Neural progenitor cell (in vitro differentiated cells): ENCODE measurements around the gene ASXL1. TPM values are rescaled to one million over a fixed set of nuclear protein-coding genes. Genes with fewer than 3 reads are reported as not detected.

Experiments
- DNase-seq: peaks from one replicate; pipeline ENCODE4 v3.0.0-alpha.2; 2016; ENCODE audit warnings: low spot score
- H2AFZ ChIP-seq: fragments of 200-600 bp; sonication (generic); replicated peaks from 2 replicates; pipeline ENCODE4 v1.6.1; 2016; ENCODE audit warnings: antibody characterized with exemption
- H3F3A ChIP-seq: fragments of 200-600 bp; sonication (generic); 2 replicates; pipeline ENCODE4 v1.6.1; 2016; ENCODE audit warnings: antibody characterized with exemption, low read depth
- H3K27ac ChIP-seq: fragments of 200-600 bp; sonication (generic); 2 replicates; pipeline ENCODE4 v1.5.1; 2016; ENCODE audit warnings: mild to moderate bottlenecking
- H3K27me3 ChIP-seq: fragments of 200-600 bp; sonication (generic); 2 replicates; pipeline ENCODE4 v1.6.1; 2016; ENCODE audit warnings: mild to moderate bottlenecking, moderate library complexity
- H3K36me3 ChIP-seq: fragments of 200-600 bp; sonication (generic); 2 replicates; pipeline ENCODE4 v1.5.1; 2016
- H3K4me1 ChIP-seq: fragments of 200-600 bp; sonication (generic); 2 replicates; pipeline ENCODE4 v1.6.1; 2016; ENCODE audit warnings: mixed run types
- H3K4me2 ChIP-seq: fragments of 200-600 bp; sonication (generic); 2 replicates; pipeline ENCODE4 v1.6.1; 2016
- H3K4me3 ChIP-seq: fragments of 200-600 bp; sonication (generic); 2 replicates; pipeline ENCODE4 v1.5.1; 2016
- H3K79me2 ChIP-seq: fragments of 200-600 bp; sonication (generic); 2 replicates; pipeline ENCODE4 v1.6.1; 2016; ENCODE audit warnings: low read depth
- H3K9ac ChIP-seq: fragments of 200-600 bp; sonication (generic); 2 replicates; pipeline ENCODE4 v1.6.1; 2016
- H3K9me3 ChIP-seq: fragments of 200-600 bp; sonication (generic); 2 replicates; pipeline ENCODE4 v1.5.1; 2016; ENCODE audit warnings: low read depth
- H4K20me1 ChIP-seq: fragments of 200-600 bp; sonication (generic); 2 replicates; pipeline ENCODE4 v1.6.1; 2016; ENCODE audit warnings: low read depth
- H3K27ac Mint-ChIP-seq: 3 replicates; pipeline ENCODE4 v1.8.0; 2021; ENCODE audit warnings: mixed read lengths
- H3K27me3 Mint-ChIP-seq: 2 replicates; pipeline ENCODE4 v1.8.0; 2022; ENCODE audit warnings: low read depth, mild to moderate bottlenecking, inconsistent platforms, moderate library complexity, mixed read lengths; ENCODE audit not compliant: insufficient read depth
- H3K36me3 Mint-ChIP-seq: 3 replicates; pipeline ENCODE4 v1.8.0; 2021; ENCODE audit warnings: mixed read lengths
- H3K4me1 Mint-ChIP-seq: 3 replicates; pipeline ENCODE4 v1.8.0; 2021; ENCODE audit warnings: mixed read lengths
- H3K4me3 Mint-ChIP-seq: 3 replicates; pipeline ENCODE4 v1.8.0; 2021; ENCODE audit warnings: mild to moderate bottlenecking, moderate library complexity, mixed read lengths
- H3K9me3 Mint-ChIP-seq: 3 replicates; pipeline ENCODE4 v1.8.0; 2020; ENCODE audit warnings: mixed read lengths
- CTCF ChIP-seq: fragments of 200-600 bp; sonication (generic); IDR thresholded peaks from 2 replicates; pipeline ENCODE4 v1.5.1; 2017; ENCODE audit warnings: antibody characterized with exemption, mild to moderate bottlenecking
- EZH2 ChIP-seq: fragments of 200-600 bp; sonication (generic); IDR thresholded peaks from 2 replicates; pipeline ENCODE4 v1.6.1; 2017; ENCODE audit warnings: antibody characterized with exemption, mild to moderate bottlenecking, moderate library complexity
- EZH2phosphoT487 ChIP-seq: fragments of 200-600 bp; sonication (generic); IDR thresholded peaks from 2 replicates; pipeline ENCODE4 v1.6.1; 2017; ENCODE audit warnings: antibody characterized with exemption
- total RNA-seq: library from RNA; depleted of rRNA; stranded (reverse); fragments of >200 nt; gene quantifications from 2 replicates; pipeline ENCODE4 v1.2.3, GENCODE V29; 2015; ENCODE audit warnings: low replicate concordance

The ASXL1 gene
- total RNA-seq, 1 donor from 2014 or later = 48.2 TPM

- Histone ChIP-seq H3K9me3 (no peaks in the 10 kb centered on the region), H3K27me3 (no peaks in the 10 kb centered on the region), H3K4me2 (no peak overlapping the region), H3K4me1 (peaks cover 22% of the 10 kb centered on the region), H4K20me1 (peaks cover 89% of the 10 kb centered on the region), H2AFZ (no peak overlapping the region), H3K27ac (no peak overlapping the region), H3K79me2 (peaks cover 93% of the 10 kb centered on the region), H3K36me3 (no peaks in the 10 kb centered on the region), H3K4me3 (no peak overlapping the region), H3F3A (peaks cover 29% of the 10 kb centered on the region), H3K9ac (no peak overlapping the region)
- TF ChIP-seq EZH2phosphoT487 (no peak), EZH2 (no peak), CTCF (no peak)
- Mint-ChIP-seq H3K9me3 (no peaks in the 10 kb centered on the region), H3K27ac (peak overlapping the region; percentile 21), H3K4me1 (peaks cover 49% of the 10 kb centered on the region), H3K4me3 (peak overlapping the region; percentile 7), H3K36me3 (peaks cover 14% of the 10 kb centered on the region), H3K27me3 (peaks cover 8% of the 10 kb centered on the region)
- DNase-seq = no peak
Observed at GRCh38 chr20:32362901-32363364, 4.8 kb downstream of the ASXL1 start.

DNA sequence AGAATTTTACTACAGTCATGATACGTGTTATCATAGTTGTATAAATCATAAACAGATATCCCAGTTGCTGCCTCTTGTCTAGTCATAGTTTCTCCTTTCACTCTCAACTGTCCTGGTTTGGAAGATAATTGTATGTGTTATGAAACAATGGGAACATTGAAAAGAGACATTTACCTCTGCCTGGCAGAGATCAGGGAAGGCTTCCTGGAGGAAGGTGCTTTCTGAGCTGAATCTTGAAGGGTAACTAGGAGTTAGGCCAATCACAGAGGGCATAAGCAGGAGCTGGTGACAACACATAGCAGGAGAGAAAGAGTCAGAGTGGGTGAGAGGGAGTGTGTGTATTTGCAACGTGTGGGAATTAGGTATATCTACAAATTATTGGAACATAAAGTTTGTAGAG, 5.4 kb downstream of the ASXL1 start:
- H3K9me3 ChIP-seq = no peaks in the 10 kb centered on the region
- Mint-ChIP-seq H3K4me3 (no peak overlapping the region), H3K4me1 (peaks cover 52% of the 10 kb centered on the region), H3K27me3 (peaks cover 8% of the 10 kb centered on the region), H3K36me3 (peaks cover 14% of the 10 kb centered on the region), H3K27ac (no peak overlapping the region), H3K9me3 (no peaks in the 10 kb centered on the region)
- H3K36me3 ChIP-seq = no peaks in the 10 kb centered on the region
- no peak overlapping the region for H3K9ac ChIP-seq
- no peaks in the 10 kb centered on the region for H3K27me3 ChIP-seq
- DNase-seq = no peak
- peaks cover 95% of the 10 kb centered on the region for H4K20me1 ChIP-seq
- H3K4me1 ChIP-seq = peaks cover 28% of the 10 kb centered on the region
- no peak overlapping the region for H3K27ac ChIP-seq
- peaks cover 98% of the 10 kb centered on the region for H3K79me2 ChIP-seq
- no peak for TF ChIP-seq EZH2phosphoT487
- no peak for TF ChIP-seq CTCF
- peaks cover 32% of the 10 kb centered on the region for H3F3A ChIP-seq
- no peak overlapping the region for H3K4me2 ChIP-seq
- no peak overlapping the region for H2AFZ ChIP-seq
- H3K4me3 ChIP-seq = no peak overlapping the region

DNA sequence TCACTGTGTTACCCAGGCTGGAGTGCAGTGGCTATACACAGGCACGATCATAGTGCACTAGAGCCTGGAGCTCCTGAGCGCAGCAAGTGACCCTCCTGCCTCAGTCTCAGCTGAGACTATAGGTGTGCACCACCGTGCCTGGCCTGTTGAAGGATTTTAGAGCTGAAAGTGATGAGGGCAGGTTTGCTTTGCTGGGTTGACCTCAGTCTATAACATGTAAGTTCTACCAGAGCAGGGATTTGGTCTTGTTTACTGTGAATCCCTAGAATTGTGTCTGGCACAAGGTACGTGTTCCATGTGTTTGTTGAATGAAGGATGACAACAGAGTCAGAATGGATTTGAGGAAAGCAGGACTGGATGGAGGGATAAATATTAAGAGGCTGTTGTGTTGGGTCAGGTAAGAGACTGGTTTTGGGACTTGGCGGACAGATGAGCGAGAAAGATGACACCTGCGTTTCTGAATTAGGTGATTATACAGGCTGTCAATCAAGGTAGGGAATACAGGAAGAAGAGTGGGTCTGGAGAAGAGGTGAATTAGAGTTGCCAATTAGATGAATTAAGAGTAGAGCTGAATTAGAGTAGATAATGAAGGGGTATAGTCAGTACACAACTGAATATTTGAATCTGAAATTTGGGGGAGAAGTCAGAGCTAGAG, 6.5 kb downstream of the ASXL1 start:
- H3K4me1 Mint-ChIP-seq = peaks cover 48% of the 10 kb centered on the region
- H3K4me2 ChIP-seq = no peak overlapping the region
- H2AFZ ChIP-seq = no peak overlapping the region
- H3K9ac ChIP-seq = no peak overlapping the region
- H3K4me3 ChIP-seq = no peak overlapping the region
- no peak for DNase-seq
- H3K27ac Mint-ChIP-seq = no peak overlapping the region
- no peaks in the 10 kb centered on the region for H3K36me3 ChIP-seq
- peaks cover 99% of the 10 kb centered on the region for H4K20me1 ChIP-seq
- H3K4me1 ChIP-seq = peaks cover 36% of the 10 kb centered on the region
- no peaks in the 10 kb centered on the region for H3K9me3 ChIP-seq
- peaks cover 12% of the 10 kb centered on the region for H3K36me3 Mint-ChIP-seq
- peaks cover 99% of the 10 kb centered on the region for H3K79me2 ChIP-seq
- H3K27me3 ChIP-seq = no peaks in the 10 kb centered on the region
- peaks cover 28% of the 10 kb centered on the region for H3F3A ChIP-seq
- H3K27me3 Mint-ChIP-seq = peaks cover 7% of the 10 kb centered on the region
- H3K4me3 Mint-ChIP-seq = no peak overlapping the region
- TF ChIP-seq EZH2 (no peak), CTCF (no peak), EZH2phosphoT487 (no peak)
- H3K9me3 Mint-ChIP-seq = no peaks in the 10 kb centered on the region
- no peak overlapping the region for H3K27ac ChIP-seq
